ENCODE measurements around the gene CRYAB.

CRYAB gene

GRCh38 chr11:111923351-111923788 is 11.8 kb upstream of the CRYAB start:
- H3K4me3 ChIP-seq (ENCODE audit: insufficient read length, low read depth): no peak overlapping the region
- H3K36me3 ChIP-seq (ENCODE audit: insufficient read depth, insufficient read length, low read length): no peaks in the 10 kb centered on the region
- H3K9me3 ChIP-seq (ENCODE audit: insufficient read depth, low read length): no peaks in the 10 kb centered on the region
- no peak for TF ChIP-seq SUZ12 (IDR thresholded peaks at IDR 0.05; ENCODE audit: extremely low read depth, insufficient read depth, insufficient read length)
- TF ChIP-seq ZNF274 (IDR thresholded peaks at IDR 0.05; ENCODE audit: low read depth, low read length): no peak
- TF ChIP-seq YY1 (IDR thresholded peaks at IDR 0.05; ENCODE audit: insufficient read depth, insufficient read length): no peak
- H3K4me1 ChIP-seq (ENCODE audit: insufficient read depth, insufficient read length): no peaks in the 10 kb centered on the region
- DNase-seq (ENCODE audit: low read depth, low spot score): no peak
- no peaks in the 10 kb centered on the region for H3K27me3 ChIP-seq (ENCODE audit: insufficient read depth, insufficient read length)
- no peak overlapping the region for H3K9ac ChIP-seq (ENCODE audit: insufficient read length, low read depth)

- H3K9ac ChIP-seq (ENCODE audit: insufficient read length, low read depth): no peak overlapping the region
- no peak for TF ChIP-seq SUZ12 (IDR thresholded peaks at IDR 0.05; ENCODE audit: extremely low read depth, insufficient read depth, insufficient read length)
- TF ChIP-seq ZNF274 (IDR thresholded peaks at IDR 0.05; ENCODE audit: low read depth, low read length): no peak
- no peak for TF ChIP-seq YY1 (IDR thresholded peaks at IDR 0.05; ENCODE audit: insufficient read depth, insufficient read length)
- H3K9me3 ChIP-seq (ENCODE audit: insufficient read depth, low read length): no peaks in the 10 kb centered on the region
- H3K36me3 ChIP-seq (ENCODE audit: insufficient read depth, insufficient read length, low read length): no peaks in the 10 kb centered on the region
- no peak overlapping the region for H3K4me3 ChIP-seq (ENCODE audit: insufficient read length, low read depth)
- H3K4me1 ChIP-seq (ENCODE audit: insufficient read depth, insufficient read length): no peaks in the 10 kb centered on the region
- DNase-seq (ENCODE audit: low read depth, low spot score): no peak
- H3K27me3 ChIP-seq (ENCODE audit: insufficient read depth, insufficient read length): no peaks in the 10 kb centered on the region
Observed at GRCh38 chr11:111922803-111923202, 11.2 kb upstream of the CRYAB start.

- Histone ChIP-seq H3K36me3 (ENCODE audit: insufficient read depth, insufficient read length, low read length) (no peaks in the 10 kb centered on the region), H3K4me1 (ENCODE audit: insufficient read depth, insufficient read length) (no peaks in the 10 kb centered on the region), H3K27me3 (ENCODE audit: insufficient read depth, insufficient read length) (no peaks in the 10 kb centered on the region), H3K4me3 (ENCODE audit: insufficient read length, low read depth) (no peak overlapping the region), H3K9ac (ENCODE audit: insufficient read length, low read depth) (no peak overlapping the region), H3K9me3 (ENCODE audit: insufficient read depth, low read length) (no peaks in the 10 kb centered on the region)
- TF ChIP-seq ZNF274 (IDR thresholded peaks at IDR 0.05; ENCODE audit: low read depth, low read length) (no peak), YY1 (IDR thresholded peaks at IDR 0.05; ENCODE audit: insufficient read depth, insufficient read length) (no peak), SUZ12 (IDR thresholded peaks at IDR 0.05; ENCODE audit: extremely low read depth, insufficient read depth, insufficient read length) (no peak)
- no peak for DNase-seq (ENCODE audit: low read depth, low spot score)
Observed at GRCh38 chr11:111921541-111922230, 10.1 kb upstream of the CRYAB start.

GRCh38 chr11:111920908-111921307 is 9.3 kb upstream of the CRYAB start:
- DNase-seq (ENCODE audit: low read depth, low spot score): no peak

GRCh38 chr11:111918390-111919256 is 7.1 kb upstream of the CRYAB start, which contains the start of gene C11orf52:
Gene C11orf52 (plus strand): TSS chr11:111918913. CDS start chr11:111918973, 60 bp downstream.
- no peak for DNase-seq (ENCODE audit: low read depth, low spot score)
- TF ChIP-seq YY1 (IDR thresholded peaks at IDR 0.05; ENCODE audit: insufficient read depth, insufficient read length) (no peak), ZNF274 (IDR thresholded peaks at IDR 0.05; ENCODE audit: low read depth, low read length) (no peak), SUZ12 (IDR thresholded peaks at IDR 0.05; ENCODE audit: extremely low read depth, insufficient read depth, insufficient read length) (no peak)
- Histone ChIP-seq H3K9ac (ENCODE audit: insufficient read length, low read depth) (no peak within 1 kb of the TSS), H3K4me1 (ENCODE audit: insufficient read depth, insufficient read length) (no peaks in the 10 kb centered on the region), H3K9me3 (ENCODE audit: insufficient read depth, low read length) (no peaks in the 10 kb centered on the region), H3K4me3 (ENCODE audit: insufficient read length, low read depth) (peak within 1 kb of the TSS; percentile 24), H3K27me3 (ENCODE audit: insufficient read depth, insufficient read length) (no peaks in the 10 kb centered on the region), H3K36me3 (ENCODE audit: insufficient read depth, insufficient read length, low read length) (no peaks in the 10 kb centered on the region)

More at GRCh38 chr11:111920908-111921307, 9.3 kb upstream of the CRYAB start:
- Histone ChIP-seq H3K27me3 (ENCODE audit: insufficient read depth, insufficient read length) (no peaks in the 10 kb centered on the region), H3K36me3 (ENCODE audit: insufficient read depth, insufficient read length, low read length) (no peaks in the 10 kb centered on the region), H3K4me3 (ENCODE audit: insufficient read length, low read depth) (no peak overlapping the region), H3K4me1 (ENCODE audit: insufficient read depth, insufficient read length) (no peaks in the 10 kb centered on the region), H3K9ac (ENCODE audit: insufficient read length, low read depth) (no peak overlapping the region), H3K9me3 (ENCODE audit: insufficient read depth, low read length) (no peaks in the 10 kb centered on the region)
- TF ChIP-seq ZNF274 (IDR thresholded peaks at IDR 0.05; ENCODE audit: low read depth, low read length) (no peak), YY1 (IDR thresholded peaks at IDR 0.05; ENCODE audit: insufficient read depth, insufficient read length) (no peak), SUZ12 (IDR thresholded peaks at IDR 0.05; ENCODE audit: extremely low read depth, insufficient read depth, insufficient read length) (no peak)

- Histone ChIP-seq H3K4me3 (ENCODE audit: insufficient read length, low read depth) (no peak overlapping the region), H3K4me1 (ENCODE audit: insufficient read depth, insufficient read length) (peaks cover 4% of the 10 kb centered on the region), H3K36me3 (ENCODE audit: insufficient read depth, insufficient read length, low read length) (no peaks in the 10 kb centered on the region), H3K27me3 (ENCODE audit: insufficient read depth, insufficient read length) (no peaks in the 10 kb centered on the region), H3K9ac (ENCODE audit: insufficient read length, low read depth) (no peak overlapping the region), H3K9me3 (ENCODE audit: insufficient read depth, low read length) (no peaks in the 10 kb centered on the region)
- no peak for TF ChIP-seq YY1 (IDR thresholded peaks at IDR 0.05; ENCODE audit: insufficient read depth, insufficient read length)
- TF ChIP-seq ZNF274 (IDR thresholded peaks at IDR 0.05; ENCODE audit: low read depth, low read length): no peak
- TF ChIP-seq SUZ12 (IDR thresholded peaks at IDR 0.05; ENCODE audit: extremely low read depth, insufficient read depth, insufficient read length): no peak
- no peak for DNase-seq (ENCODE audit: low read depth, low spot score)
Observed at GRCh38 chr11:111917788-111918187, 6.2 kb upstream of the CRYAB start.

- no peak overlapping the region for H3K4me3 ChIP-seq (ENCODE audit: insufficient read length, low read depth)
- no peaks in the 10 kb centered on the region for H3K9me3 ChIP-seq (ENCODE audit: insufficient read depth, low read length)
- DNase-seq (ENCODE audit: low read depth, low spot score): no peak
- H3K27me3 ChIP-seq (ENCODE audit: insufficient read depth, insufficient read length): no peaks in the 10 kb centered on the region
- TF ChIP-seq SUZ12 (IDR thresholded peaks at IDR 0.05; ENCODE audit: extremely low read depth, insufficient read depth, insufficient read length): no peak
- TF ChIP-seq ZNF274 (IDR thresholded peaks at IDR 0.05; ENCODE audit: low read depth, low read length): no peak
- TF ChIP-seq YY1 (IDR thresholded peaks at IDR 0.05; ENCODE audit: insufficient read depth, insufficient read length): no peak
- H3K4me1 ChIP-seq (ENCODE audit: insufficient read depth, insufficient read length): peaks cover 4% of the 10 kb centered on the region
- H3K36me3 ChIP-seq (ENCODE audit: insufficient read depth, insufficient read length, low read length): no peaks in the 10 kb centered on the region
- H3K9ac ChIP-seq (ENCODE audit: insufficient read length, low read depth): no peak overlapping the region
Observed at GRCh38 chr11:111917312-111917711, 5.7 kb upstream of the CRYAB start.
